LHCN-M2 (cell line): ENCODE results near the gene HEMGN. TPM values are rescaled to one million over a fixed set of nuclear protein-coding genes. Genes with fewer than 3 reads are reported as not detected.
A peak's percentile ranks its signal among the peaks of the same experiment; 100 is the strongest.

Experiments used
- DNase-seq: peaks from one replicate; pipeline ENCODE4 v3.0.0-alpha.2; 2012; ENCODE audit warnings: low read depth
- total RNA-seq: library from RNA; depleted of rRNA; stranded (reverse); fragments of >200 nt; gene quantifications from 2 replicates; pipeline ENCODE4 v1.2.3, GENCODE V29; 2014; rRNA removed

The HEMGN gene
- total RNA-seq, 1 experiment from 2014 or later = not detected

DNA sequence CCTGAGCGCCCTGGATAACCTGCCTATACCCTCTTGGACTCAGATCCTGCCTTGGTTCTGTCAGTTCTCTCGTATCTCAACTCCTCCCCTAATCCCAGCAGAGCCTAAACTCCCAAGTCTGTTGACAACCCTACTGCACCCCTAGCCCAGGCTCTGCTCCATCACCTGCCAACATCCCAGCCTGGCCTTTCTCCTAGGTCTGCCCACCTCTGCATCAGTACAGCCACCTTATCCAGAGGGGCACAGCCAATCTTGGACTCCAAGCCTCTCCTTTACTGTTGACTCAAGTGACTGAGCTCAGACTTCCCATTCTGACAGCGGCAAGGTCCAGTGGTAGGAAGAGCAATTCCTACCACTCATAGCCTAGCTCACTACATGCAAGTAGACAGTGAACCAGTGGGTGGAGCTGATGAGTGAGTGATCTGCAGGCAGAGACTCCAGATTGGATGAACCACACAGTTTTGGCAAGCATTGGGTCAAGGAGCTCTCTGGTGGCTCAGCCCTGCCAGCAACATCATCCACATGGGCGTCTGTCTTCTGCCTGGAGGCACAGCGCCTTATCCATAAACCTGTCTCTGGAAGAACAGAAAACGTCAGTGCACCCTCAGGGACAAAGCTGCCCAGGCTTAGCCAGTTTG is 42.2 kb downstream of the HEMGN start:
- no peak for DNase-seq

DNA sequence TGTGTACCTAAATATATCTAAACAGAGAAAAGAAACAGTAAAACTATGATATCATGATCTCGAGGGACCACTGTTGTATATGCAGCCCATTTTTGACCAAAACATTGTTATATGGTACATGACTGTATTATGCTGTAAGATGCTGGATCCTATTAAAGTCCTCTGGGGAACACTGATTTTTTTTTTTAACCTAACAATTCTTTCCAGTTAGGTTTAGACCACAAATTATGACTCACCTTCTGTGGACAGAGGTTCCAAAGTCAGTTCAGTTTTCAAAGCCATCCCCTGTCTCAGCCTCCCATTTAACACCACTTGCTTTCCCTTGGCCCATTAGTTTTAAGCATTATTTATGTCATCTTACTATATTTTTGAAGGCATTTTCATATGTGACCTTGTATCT is 42.8 kb downstream of the HEMGN start:
- DNase-seq = peak; percentile 52

DNA sequence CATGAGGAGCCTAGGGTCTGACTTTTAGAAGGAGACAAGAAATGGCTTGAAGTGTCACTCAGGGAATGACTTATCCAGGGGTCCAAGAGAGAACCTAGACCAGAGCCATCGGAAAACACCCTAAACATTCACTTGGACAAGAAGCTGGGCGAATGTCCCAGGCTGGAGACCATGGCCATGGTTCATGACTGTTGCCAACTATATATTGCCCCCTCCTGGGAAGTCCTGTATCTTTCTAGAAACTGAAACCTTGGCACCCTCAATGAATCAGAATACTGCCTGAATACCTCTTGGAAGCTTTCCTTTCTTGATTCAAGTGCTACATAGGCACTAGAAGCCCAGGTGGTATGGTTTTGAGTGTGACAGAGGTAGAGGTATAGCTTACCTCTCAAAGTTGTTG is 45.6 kb downstream of the HEMGN start:
- DNase-seq = no peak

GRCh38 chr9:97891736-97892135 is 46.2 kb downstream of the HEMGN start:
- no peak for DNase-seq

DNA sequence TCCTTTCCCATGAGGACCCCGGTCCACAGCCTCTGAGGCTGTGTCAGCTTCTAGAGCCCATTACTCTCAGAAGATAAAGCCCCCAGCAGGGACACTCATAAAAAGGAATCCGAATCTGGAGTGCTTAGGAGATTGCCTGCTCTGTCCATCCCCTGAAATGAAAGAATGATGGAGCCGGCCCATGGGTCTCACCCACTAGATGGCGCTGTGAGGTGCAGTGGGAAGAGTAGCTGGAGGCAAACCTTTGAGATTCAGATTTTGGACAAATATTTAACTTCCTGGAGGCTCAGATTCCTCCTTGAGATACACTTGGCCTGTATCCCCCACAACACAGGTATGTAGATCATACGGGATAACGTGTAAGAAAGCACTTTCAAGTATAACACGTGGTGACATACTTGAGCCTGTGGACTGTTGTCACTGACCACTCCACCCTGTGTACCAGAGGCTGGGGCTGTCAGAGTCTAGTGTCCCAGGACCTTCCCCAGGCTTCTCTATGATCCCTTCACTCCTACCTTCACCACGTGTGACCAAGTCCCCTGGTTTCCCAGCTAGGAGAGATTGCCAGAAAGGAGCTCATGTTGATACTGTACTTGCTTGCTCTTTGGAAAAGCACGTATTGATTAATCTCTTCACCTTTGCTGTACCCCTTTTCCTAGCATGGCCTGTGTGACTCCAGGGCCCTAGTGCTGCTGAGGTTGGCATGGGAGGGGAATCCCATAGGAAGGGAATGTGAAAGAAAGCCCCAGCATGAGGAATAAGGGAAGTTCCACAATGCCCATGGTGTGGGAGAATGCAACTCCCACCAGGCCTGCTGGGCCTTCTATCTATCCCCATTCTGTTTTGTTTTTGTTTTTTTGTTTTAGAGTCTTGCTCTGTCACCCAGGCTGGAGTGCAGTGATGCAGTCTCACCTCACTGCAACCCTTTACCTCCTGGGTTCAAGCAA is 47.8 kb downstream of the HEMGN start:
- DNase-seq = no peak

DNA sequence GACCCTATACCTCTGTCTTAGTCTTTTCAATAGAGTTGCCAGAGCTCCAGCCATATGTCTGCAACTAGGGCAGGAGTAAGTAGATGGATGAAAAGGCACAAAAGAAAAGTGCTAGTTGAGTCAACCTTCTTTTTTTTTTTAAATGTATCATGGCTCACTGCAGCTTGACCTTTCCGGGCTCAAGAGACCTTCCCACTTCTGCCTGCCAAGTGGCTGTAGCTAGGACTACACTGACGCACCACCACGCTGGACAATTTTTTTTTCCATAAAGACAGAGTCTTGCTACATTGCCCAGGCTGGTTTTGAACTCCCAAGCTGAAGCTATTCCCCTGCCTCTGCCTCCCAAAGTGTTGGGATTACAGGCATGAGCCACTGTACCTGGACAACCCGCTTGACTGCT is 57.6 kb downstream of the HEMGN start:
- no peak for DNase-seq

Other genes starting within 250 kb of the HEMGN start
- 6.3 and 8.5 TPM in 2 replicates for gene XPA, start 240.8 kb downstream of the HEMGN start, total RNA-seq
- not detected in 2 replicates for gene FOXE1, start 84.9 kb downstream of the HEMGN start, total RNA-seq
- gene TRMO, start 15.7 kb downstream of the HEMGN start, total RNA-seq = 18.1 and 19.1 TPM in 2 replicates
- gene ANP32B, start 45.2 kb upstream of the HEMGN start, total RNA-seq = 9.9 and 15.7 TPM in 2 replicates
- 68.0 and 73.1 TPM in 2 replicates for gene NANS, start 118.6 kb upstream of the HEMGN start, total RNA-seq
- gene TRIM14, start 181.1 kb upstream of the HEMGN start, total RNA-seq = 6.0 and 8.6 TPM in 2 replicates